ENCODE measurements around the gene TCERG1L.

The TCERG1L gene

DNA sequence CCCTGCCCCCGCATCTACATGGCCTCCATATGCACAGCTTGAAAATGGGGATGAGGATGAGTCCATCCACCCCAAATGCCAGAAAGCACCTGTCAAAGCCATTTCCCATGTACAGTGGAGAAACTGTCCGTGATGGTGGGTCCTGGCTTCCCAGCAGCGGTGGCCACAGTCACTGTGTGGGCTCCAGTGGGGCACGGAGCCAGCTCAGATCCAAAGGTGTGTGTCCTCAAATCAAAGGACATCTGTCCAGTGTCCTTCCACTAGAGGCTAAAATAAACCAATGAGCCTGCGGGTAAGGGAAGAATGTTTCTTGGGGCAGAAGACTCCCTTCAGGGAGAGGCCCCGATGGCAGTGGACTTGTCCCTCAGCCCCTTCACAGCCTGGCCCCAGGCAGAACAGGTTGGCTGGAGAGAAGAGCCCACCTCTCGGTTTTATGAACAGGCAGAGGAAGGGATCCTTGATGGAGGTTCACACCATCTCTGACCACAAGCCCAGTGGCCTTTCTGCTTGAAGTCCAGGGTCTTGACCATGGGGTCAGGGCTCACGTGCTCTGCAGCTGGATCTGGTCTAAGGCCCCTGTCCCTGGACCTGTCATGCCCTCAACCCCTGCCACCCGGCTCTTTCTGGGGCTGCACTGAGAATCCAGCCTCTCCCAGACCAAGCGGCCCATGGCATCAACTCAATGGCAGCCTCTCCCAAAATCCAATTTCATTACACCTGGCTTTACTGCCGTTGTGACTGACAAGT, 106.9 kb downstream of the TCERG1L start:
- no peak for DNase-seq

DNA sequence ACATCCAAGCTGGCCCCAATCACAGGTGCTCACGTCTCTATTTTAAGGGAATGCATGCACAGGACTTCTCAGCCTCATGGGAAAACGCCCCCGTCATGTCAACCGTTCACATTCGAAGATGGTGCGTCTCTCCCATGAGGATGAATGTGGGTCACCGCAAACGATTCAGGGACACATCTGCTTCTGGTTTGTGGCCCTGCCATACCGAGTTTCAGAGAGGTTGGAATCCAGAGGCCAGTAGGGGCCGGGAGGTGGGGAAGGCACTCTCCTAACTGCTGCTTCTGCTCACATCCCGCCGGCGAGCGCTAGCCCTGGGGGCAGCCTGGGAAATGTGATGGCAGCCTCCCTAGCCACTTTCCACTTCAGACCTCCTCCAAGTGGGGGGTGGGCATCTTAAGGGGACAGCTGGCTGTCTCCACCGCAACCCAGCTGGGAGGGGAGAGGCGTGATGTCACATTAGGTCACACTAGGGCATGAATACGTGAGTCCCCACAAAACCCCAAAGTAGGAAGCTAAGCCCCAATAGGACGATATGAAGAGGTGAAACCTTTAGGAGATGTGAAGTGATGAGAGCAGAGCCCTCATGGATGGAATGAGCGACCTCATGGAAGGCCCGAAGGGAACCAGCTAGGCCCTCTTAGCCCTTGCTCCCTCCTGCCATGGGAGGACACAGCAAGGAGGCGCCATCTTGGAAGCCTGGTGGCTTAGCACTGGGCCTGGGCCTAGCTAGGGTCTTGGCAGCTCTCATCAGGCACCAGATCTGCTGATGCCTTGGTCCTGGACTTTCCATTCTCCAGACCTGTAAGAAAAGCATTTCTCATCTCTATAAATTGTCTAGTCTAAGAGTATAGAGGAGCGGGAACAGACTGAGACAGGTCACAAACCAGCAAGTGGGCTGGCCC, 107.8 kb downstream of the TCERG1L start:
- DNase-seq: no peak

DNA sequence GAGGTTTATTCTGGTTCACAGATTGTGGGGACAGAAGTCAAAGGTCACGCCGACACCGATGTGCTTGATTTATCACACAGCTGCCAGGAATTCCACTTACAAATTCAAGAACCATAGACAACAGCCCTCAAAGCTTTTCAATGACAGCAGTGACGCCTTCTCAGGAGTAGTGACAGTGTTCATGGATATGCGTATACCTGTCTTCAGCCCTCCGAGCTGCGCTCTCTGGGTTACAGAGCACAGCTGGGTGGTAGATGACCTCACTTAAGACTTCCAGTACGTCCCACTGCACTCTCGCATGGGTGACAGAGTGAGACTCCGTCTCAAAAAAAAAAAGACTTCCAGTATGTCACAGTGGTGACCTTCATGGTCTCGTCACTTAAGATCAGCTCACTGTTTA, 108.5 kb downstream of the TCERG1L start:
- DNase-seq: no peak

DNA sequence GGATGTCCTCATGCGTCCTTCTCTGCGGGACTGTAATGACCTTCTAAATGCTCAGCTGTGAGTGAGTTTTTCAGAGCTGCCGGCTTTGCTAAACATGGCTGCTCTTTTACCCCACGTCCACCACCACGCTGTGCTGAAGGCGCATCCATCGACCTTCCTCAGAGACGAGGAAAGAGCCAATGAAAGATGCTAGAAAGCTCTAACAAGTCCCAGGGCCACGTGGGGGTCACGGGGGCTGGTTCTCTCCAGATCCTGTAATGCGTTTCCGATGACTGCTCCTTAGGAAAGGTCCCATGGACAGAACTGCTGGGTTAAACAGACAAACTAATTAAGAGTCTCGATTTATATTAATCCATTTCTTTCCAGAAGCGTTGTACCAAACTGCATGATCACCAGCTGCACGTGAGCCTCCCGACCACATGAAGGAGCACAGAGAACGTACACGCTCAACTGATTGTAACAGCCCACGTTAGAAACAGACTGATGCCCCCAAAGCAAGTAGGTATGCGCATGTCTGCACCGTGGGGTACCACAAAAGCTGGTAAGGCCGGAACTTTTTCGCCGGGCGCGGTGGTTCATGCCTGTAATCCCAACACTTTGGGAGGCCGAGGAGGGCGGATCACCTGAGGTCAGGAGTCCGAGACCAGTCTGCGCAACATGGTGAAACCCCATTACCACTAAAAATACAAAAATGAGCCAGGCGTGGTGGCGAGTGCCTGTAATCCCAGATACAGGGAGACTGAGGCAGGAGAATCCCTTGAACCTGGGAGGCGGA, 109.6 kb downstream of the TCERG1L start:
- DNase-seq: no peak

DNA sequence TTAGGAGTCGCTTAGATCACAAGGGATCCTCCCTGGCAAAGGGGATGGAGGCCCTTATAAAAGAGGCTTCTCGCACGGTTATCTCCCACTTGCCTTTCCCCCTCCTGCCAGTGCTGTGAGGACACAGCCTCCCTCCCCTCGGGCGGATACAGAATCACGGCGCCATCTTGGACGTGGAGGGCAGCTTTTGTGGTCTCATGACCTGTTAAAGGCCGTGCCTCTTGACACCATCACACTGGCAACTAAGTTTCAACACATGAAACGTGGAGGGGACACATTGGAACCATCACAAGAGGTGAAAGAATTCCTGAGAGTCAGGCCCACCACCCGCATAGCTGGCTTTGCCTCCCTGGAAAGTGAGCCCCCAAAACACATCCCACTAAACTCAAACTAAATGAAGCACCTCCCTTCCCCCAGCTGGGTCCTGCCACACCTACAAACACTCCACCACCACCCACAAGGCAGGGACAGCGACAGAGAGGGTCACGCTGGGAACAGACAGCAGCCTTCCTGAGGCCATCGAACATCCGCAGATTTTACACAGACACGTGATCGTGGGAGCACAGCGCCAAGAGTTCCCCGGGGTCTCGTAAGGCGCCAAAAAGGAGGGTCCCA, 110.6 kb downstream of the TCERG1L start:
- no peak for DNase-seq

DNA sequence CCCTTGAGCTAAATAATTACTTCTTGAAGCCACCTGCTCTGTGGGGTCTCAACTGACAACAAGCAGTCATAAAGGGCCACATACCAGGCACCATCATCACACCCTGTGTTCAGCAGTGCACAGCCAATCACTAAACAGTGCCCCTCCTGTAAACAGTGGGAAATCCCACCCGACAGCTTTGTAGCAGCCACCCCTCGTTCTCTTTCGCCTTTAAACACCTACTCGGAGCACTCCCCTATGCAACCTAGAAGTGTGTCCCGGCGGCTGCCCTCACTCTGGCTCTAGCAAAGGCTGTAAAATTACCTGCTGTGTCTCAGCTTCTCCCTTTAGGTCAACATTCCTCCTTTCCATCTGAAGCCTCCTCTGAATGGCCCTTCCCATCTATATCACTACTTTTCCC, 111.9 kb downstream of the TCERG1L start:
- no peak for DNase-seq

DNA sequence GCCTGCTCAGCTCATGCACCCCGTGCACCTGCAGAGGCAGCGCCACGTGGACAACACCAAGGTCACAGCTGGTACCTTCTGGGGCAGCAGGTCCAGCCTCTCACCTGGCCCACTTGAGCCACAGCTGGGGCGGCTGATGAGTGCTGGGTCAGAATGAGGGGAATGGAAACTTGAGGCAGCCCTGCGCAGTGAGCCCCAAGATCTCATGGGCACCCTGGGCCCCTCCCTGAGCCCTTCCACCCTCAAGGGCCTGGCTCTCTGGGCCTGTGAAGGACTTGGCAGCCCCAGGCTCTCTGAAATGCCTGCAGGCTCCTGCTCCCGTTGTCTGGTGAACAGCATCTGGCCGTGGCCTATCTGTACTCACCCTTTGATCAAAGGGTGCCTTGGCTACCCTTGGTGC, 112.7 kb downstream of the TCERG1L start:
- DNase-seq: no peak

DNA sequence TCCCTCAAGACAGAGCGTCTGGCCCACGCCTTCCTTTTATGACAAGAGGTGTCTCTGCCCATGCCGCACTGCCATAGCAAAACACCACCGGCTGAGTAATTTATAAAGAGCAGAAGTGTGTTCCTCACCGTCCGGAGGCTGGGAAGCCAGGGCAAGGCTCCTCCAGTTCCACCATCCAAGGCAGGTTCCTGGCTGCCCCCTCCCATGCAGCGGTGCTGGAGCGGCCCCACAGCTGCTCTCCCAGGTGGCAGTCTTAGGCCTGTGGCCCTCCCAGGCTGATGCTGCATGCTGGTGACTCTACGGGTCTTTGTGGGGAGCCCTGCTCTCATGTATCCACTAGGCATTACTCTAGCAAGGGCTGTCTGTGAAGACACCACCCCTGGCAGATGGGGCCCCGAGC, 113.1 kb downstream of the TCERG1L start:
- no peak for DNase-seq

DNA sequence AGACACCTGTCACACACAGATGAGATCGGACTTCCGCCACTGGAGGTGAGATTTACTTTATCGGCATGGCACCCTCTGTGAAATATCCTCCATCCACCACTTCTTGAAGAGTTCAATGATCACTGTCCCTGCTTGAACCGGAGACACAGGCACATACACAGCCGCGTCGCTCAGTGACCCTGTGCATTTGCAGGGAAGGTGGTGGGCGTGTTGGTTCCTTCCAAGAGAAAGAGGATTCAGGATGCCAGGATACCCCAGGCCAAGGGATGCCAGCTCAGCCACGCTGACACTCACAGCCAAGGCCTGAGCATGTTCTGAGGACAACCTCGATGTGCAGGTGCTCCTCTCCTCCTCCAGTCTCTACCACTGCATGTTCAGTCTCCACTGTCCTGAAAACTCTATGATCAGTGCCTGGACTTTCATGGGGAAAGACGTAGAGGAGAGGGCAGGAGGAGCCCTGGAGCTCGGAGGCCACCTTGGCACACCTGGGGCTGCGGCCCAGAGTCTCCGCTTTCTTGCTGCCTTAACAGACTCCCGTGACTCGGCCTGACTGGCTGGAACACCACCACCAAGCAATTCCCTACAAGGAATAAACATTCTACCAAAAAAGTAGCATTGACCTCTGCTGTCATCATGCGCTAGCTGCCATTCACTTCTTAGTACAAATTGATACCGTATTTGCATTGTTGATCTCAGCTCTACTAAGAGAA, 115.2 kb downstream of the TCERG1L start:
- DNase-seq: no peak

DNA sequence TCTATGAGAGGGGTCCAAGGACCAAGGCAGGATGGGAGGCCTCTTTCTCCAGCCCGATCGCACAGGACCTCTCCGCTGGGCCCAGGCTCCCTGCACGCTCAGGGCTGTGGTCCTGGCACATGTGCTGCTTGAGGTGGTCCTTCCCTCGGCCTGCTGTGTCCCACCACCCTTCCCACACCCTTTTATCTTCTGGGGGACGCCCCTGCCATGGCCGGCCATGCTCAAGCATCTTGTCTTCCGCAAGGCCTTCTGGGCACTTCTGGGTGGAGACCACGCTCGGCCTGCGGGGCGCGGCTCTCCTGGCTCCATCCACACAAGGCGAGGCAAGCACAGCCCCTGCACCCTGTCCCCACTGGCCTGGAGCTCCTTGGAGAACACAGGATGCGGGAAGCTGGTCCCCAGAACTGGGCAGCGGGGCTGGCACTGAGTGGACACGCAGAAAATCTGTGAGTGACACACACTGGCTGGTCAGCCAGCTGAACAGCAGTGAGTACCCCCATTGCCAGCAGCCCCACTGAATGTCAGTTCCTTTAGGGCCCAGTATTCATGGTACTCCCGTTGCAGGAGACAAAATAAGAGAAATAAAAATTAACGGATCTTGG, 115.9 kb downstream of the TCERG1L start:
- no peak for DNase-seq

DNA sequence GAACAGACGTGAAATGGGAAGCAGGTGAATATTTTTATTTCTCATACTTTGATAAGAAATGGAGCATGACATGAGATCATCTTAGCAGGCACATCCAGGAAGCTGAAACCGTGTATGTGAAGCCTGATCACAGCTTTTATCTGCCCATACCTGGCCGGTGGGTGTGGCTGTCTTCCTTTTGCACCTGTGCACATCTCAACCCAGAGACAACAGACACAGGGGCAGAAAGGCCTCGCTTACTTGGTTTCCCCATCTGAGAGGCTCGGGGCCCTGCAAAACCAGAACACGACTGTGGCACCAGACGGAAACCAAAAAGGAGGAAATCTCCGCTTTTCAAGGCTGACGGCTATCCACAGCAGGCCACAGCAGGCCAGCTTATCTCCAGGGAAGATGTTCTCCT, 116.4 kb downstream of the TCERG1L start:
- no peak for DNase-seq

DNA sequence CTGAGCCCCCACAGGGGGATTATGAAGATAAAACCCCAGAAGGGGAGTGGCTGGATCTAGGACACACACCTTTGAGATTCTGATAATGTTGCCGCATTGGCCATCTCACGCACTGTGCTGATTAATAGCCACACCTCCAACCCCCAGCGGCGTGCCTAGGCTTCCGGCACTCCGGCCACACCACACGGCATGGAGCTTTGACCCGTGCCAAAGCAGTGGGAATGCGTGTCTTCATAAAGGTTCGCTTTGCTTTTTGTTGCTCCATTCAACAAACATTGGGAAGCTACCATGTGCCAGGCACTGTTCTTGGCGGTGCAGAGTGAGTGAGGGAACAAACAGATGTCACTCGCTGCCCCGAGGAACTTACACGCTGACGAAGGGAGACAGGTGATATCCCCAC, 117.6 kb downstream of the TCERG1L start:
- DNase-seq: no peak

DNA sequence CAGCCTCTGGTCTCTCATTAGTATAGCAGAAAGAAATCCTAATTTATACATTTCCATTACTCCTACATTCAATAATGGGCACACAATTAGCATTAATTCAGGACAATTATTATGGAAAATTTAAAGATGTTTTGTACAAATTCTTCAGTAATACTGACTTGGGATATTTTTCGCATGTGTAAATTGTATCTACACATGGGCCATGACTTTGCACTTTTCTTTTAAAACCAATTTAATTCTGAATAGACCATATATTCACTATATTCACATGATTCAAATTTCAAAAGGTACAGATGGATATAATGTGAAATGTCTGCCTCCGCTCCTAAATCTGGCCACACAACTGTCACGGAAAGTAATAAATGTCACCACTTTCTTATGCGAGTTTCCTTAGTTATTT, 123.0 kb downstream of the TCERG1L start:
- no peak for DNase-seq

DNA sequence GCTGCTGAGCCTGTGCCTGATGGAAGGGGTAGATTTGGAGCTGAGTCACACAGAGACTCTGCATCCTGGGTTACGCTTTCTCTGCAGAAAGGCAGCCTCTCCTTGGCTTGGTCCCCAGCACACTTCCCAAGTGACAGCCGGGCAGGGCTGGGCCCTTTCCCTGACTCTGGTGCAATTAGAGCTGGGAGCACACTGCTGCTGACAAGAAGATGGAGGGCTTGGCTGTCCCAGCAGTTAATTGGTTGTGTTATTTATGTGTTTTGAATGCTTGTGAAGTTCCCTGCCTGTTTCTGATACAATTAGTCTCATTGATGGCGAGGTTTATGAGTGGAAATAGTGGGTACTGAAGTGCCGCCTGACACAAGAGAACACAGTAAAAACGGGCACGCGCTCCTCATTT, 123.6 kb downstream of the TCERG1L start:
- no peak for DNase-seq

DNA sequence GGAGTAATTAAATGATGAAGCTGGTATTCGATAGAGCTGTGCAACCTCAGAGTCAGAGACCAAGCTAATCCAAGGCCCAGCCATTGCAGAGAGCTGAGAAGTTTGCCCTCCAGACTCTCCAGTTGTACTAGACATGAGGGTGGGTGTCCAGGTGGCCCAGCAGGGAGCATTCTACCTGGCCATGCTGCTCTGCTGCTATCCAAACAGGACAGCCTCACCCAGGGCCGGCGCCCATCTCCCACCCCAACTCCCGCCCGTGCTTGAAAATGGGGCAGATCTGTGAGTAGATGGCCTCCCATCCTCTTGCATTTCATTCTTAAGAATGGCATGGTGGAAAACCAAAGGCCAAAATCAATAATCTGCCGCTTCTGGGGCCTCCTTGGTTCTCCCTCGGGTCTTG, 124.2 kb downstream of the TCERG1L start:
- no peak for DNase-seq

DNA sequence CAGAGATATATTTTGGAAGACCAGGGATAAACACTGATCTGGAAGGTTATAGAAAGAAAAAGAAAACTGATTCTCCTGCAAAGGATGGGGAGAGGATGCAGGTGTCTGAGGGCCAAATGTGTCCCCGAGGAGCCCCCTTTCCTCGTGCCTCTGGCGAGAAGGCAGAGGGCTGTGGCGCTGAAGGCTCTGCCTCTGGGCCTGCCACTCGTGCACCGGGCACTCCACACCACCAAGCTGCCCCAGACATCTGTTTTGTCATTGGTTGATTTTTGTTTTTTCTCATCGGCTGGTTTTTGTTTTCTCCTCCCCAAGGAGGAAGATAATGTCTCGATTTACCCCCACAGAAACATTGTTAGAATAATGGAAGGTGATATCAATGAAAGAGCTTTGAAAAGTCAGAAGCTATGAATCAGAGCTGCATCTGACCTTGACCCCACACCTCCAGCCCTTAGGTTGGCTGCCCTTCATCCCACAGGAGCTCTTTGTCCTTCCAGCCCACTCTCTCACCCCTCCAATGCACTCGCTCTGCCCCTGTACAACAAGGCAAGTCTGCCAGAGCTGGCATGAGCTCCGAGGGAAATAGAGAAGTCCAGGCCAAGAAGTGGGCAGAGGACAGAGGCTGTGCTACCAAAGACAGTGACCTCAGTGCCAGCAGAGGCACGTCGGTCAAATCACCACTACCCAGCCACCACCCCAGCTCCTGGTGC, 124.8 kb downstream of the TCERG1L start:
- no peak for DNase-seq

DNA sequence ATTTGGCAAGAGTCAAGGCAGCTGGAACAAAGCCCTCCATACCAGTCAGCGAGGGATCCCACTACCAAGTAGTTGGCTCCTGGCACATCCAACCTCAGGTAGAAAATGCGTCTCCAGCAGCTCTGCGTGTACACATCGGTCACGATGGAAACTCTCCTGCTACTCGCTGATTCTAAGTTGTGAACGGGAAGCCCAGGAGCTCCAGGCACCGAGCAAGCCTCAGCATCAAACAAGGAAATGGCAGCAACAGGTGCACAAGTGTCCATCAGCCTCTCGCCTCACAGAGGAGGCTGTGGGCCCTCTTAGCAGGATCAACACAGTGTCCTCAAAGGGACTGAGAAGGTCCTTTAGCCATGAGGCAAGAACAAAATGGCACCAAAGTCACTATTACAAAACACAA, 127.0 kb downstream of the TCERG1L start:
- DNase-seq: no peak

DNA sequence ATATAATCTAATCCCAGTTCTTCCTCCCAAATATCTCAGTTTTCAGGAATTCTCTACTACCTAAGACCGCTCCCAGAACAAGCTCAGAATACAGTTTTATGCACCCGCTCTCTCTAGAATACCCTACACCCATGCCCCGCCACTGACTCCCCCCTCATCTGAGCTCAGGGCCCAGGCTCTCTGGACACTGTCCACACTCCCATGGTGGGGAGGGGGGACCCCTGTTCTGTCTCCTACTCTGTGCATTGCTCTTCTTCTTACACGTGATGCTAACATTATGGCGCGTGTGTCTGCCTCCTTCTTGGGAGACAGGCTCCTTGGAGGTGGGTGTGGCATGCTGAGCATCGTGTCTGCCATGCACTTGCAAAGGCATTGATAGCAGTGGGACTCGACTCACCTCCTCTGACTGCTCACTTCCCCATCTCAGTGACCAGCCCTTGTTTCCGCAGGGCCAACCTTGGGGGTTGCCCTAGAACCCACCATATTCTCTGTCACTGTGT, 127.9 kb downstream of the TCERG1L start:
- DNase-seq: no peak

DNA sequence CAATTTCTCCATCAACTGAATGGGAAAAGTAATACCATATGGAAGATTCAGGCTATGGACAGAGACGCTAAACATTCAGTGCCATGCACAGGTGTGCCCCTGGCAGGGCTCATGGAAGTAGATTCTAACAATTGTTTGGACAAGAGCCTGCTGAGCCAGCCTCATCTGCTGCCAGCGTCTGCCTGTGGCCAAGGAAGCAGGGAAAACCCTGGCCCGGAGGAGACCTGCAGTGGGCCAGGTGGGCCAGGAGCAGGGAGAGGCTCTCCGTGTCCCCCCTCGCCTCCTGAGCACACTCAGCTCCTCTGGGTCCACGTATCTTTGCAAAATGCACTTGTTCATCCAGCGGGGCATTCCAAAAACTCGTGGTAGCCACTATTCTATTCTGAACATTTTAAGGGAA, 130.1 kb downstream of the TCERG1L start:
- DNase-seq: no peak

DNA sequence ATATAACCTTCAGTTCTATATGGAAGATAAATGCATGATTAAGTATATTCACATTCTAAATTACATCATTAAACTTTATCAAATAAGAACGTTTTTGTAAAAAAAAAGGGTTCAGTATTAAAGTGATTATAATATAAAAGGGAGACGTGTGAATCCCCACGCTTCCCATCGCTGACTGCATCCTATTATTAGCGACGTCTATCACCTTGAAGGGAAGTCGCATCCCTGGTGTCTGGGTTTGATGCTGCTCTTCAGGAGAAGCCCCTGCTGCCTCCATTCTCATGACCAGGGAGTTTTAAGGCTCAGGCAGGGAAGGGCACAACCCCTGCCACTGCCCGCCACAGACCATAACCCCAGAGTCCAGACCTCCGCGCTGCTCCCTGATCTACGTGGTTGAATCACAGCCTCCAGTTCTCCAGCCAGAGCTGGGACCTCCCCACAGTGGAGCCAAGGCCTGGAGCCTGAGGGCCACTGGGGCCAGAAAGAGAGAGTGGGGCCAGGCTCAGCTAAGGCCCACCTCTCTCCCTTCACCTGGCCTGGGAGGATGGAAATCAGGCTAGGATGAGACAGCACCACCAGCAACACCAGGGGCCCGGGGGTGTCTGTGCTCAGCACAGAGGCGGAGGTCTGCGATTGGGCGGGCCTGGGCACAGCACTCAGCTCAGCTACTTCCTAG, 130.6 kb downstream of the TCERG1L start:
- DNase-seq: no peak

DNA sequence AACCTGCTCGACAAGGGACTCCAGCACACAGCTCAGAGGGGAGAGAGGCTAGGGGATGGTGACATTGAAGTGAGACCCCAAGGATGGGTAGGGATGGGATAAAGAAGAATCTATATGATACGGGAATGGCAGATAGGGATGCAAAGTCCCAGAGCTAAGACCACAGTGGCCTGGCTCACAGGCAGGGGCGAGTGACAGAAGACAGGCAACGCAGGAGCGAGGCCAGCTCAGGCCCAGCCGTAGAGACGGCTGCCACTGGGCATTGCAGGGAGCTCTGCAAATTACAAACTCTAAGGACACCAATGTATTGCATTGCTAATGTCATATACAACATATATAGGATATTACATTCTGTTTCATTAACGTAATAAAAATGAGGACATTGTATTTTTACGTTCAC, 131.4 kb downstream of the TCERG1L start:
- no peak for DNase-seq
